Caco-2 (cell line): ENCODE results near the gene FTCD. TPM values are rescaled to one million over a fixed set of nuclear protein-coding genes. Genes with fewer than 3 reads are reported as not detected.

Source experiments
- BruUV-seq: library from RNA; stranded (reverse); fragments of 400-500 nt; replicated peaks from 2 replicates; lab custom pipeline; 2021; lab: Mats Ljungman, UMichigan
- CTCF ChIA-PET: fragments of 300-600 bp; sonication (Branson Sonifier 250); formaldehyde crosslinking; loops from one replicate; lab custom pipeline; 2022; ENCODE audit warnings: antibody characterized with exemption; lab: Charles Lee
- POLR2A ChIA-PET: fragments of 300-600 bp; sonication (Branson Sonifier 250); formaldehyde crosslinking; loops from one replicate; lab custom pipeline; 2022; ENCODE audit warnings: antibody characterized with exemption; lab: Charles Lee
- DNase-seq, 2 experiments: peaks; one replicate each; pipeline versions ENCODE4 v3.0.0 to v3.0.0-alpha.2; 2020 to 2022
- H3K27me3 ChIP-seq: replicated peaks from 2 replicates; pipeline ENCODE4 v1.6.0; 2011; ENCODE audit warnings: low read length; ENCODE audit not compliant: control insufficient read depth, insufficient read depth
- H3K36me3 ChIP-seq: 2 replicates; pipeline ENCODE4 v1.5.1; 2011; ENCODE audit warnings: low read length; ENCODE audit not compliant: control insufficient read depth, insufficient read depth
- H3K4me1 ChIP-seq: fragments of 250-450 bp; sonication (Bioruptor Pico); 2 replicates; pipeline ENCODE4 v1.5.1; 2020; ENCODE audit warnings: mild to moderate bottlenecking
- H3K4me3 ChIP-seq: 2 replicates; pipeline ENCODE4 v1.5.1; 2011; ENCODE audit warnings: low read depth, mild to moderate bottlenecking, control low read depth, low read length
- H3K9me3 ChIP-seq: fragments of 250-450 bp; sonication (Bioruptor Pico); 2 replicates; pipeline ENCODE4 v1.5.1; 2020; ENCODE audit warnings: mild to moderate bottlenecking, moderate library complexity
- H3K27ac Mint-ChIP-seq: one replicate; pipeline ENCODE4 v1.8.0; 2022; ENCODE audit warnings: mixed read lengths; ENCODE audit not compliant: unreplicated experiment
- H3K27me3 Mint-ChIP-seq: one replicate; pipeline ENCODE4 v1.8.0; 2022; ENCODE audit warnings: mixed read lengths; ENCODE audit not compliant: insufficient read depth, unreplicated experiment
- H3K36me3 Mint-ChIP-seq: one replicate; pipeline ENCODE4 v1.8.0; 2022; ENCODE audit warnings: mild to moderate bottlenecking, mixed read lengths; ENCODE audit not compliant: insufficient read depth, unreplicated experiment
- H3K4me1 Mint-ChIP-seq: one replicate; pipeline ENCODE4 v1.8.0; 2022; ENCODE audit warnings: low read depth, mixed read lengths; ENCODE audit not compliant: unreplicated experiment
- H3K4me3 Mint-ChIP-seq: one replicate; pipeline ENCODE4 v1.8.0; 2022; ENCODE audit warnings: mild to moderate bottlenecking, moderate library complexity, mixed read lengths; ENCODE audit not compliant: unreplicated experiment
- H3K9me3 Mint-ChIP-seq: one replicate; pipeline ENCODE4 v1.8.0; 2022; ENCODE audit warnings: mixed read lengths; ENCODE audit not compliant: unreplicated experiment
- CTCF ChIP-seq, 2 experiments: fragments of 200-600 bp in 1 of 2; IDR thresholded peaks; 1 replicate in 1 of 2; 2 replicates in 1 of 2; pipeline versions ENCODE4 v1.5.1 to v1.8.0; 2011 to 2022; ENCODE audit warnings: antibody characterized with exemption in 1 of 2, control low read depth in 1 of 2, inconsistent platforms in 1 of 2, low read depth in 1 of 2, low read length in 1 of 2, mild to moderate bottlenecking in 1 of 2, moderate library complexity in 1 of 2; ENCODE audit not compliant: insufficient read depth in 1 of 2, severe bottlenecking in 1 of 2, unreplicated experiment in 1 of 2
- intact Hi-C: fragments of 100-400 bp; cut with micrococcal nuclease; formaldehyde crosslinking; loops from one replicate; pipeline ENCODE4 v1.10.0; 2022; ENCODE audit not compliant: unreplicated experiment
- total RNA-seq: library from RNA; stranded (reverse); gene quantifications from 2 replicates; pipeline ENCODE4 v1.2.3, GENCODE V29; 2022

Gene FTCD
- total RNA-seq, 1 experiment from 2014 or later: 3.5 TPM

- no peaks in the 10 kb centered on the region for H3K4me1 Mint-ChIP-seq
- no peak for TF ChIP-seq CTCF (IDR thresholded peaks at IDR 0.05; ENCODE audit: insufficient read depth in 1 of 2, low read depth in 1 of 2, low read length in 1 of 2, severe bottlenecking in 1 of 2, unreplicated experiment in 1 of 2)
- intact Hi-C loops: no loop called here
- peaks cover 35% of the 10 kb centered on the region for H3K9me3 Mint-ChIP-seq
- H3K4me3 ChIP-seq: no peak overlapping the region
- ChIA-PET POLR2A (no interaction called here), CTCF (no interaction called here)
- H3K4me1 ChIP-seq: no peaks in the 10 kb centered on the region
- H3K36me3 Mint-ChIP-seq: no peaks in the 10 kb centered on the region
- BruUV-seq: no TSS peak
- H3K36me3 ChIP-seq: no peaks in the 10 kb centered on the region
- H3K27me3 ChIP-seq: no peaks in the 10 kb centered on the region
- no peak overlapping the region for H3K4me3 Mint-ChIP-seq
- peak in 1 of 2 experiments; percentile 22 for DNase-seq
- peaks cover 11% of the 10 kb centered on the region; the same call in 1 of the 2 replicates for H3K9me3 ChIP-seq
- peaks cover 6% of the 10 kb centered on the region for H3K27me3 Mint-ChIP-seq
- H3K27ac Mint-ChIP-seq: no peak overlapping the region
These were observed 63.2 kb downstream of the FTCD start for GRCh38 chr21:46092026-46092764.

- TF ChIP-seq CTCF (IDR thresholded peaks at IDR 0.05; ENCODE audit: insufficient read depth in 1 of 2, low read depth in 1 of 2, low read length in 1 of 2, severe bottlenecking in 1 of 2, unreplicated experiment in 1 of 2): no peak
- ChIA-PET CTCF (no interaction called here), POLR2A (no interaction called here)
- Histone ChIP-seq H3K36me3 (no peaks in the 10 kb centered on the region), H3K9me3 (peaks cover 16% of the 10 kb centered on the region; the same call in 1 of the 2 replicates), H3K4me1 (no peaks in the 10 kb centered on the region), H3K27me3 (no peaks in the 10 kb centered on the region), H3K4me3 (no peak overlapping the region)
- peaks cover 35% of the 10 kb centered on the region for H3K9me3 Mint-ChIP-seq
- no TSS peak for BruUV-seq
- intact Hi-C loops: no loop called here
- no peaks in the 10 kb centered on the region for H3K4me1 Mint-ChIP-seq
- no peaks in the 10 kb centered on the region for H3K36me3 Mint-ChIP-seq
- no peak overlapping the region for H3K4me3 Mint-ChIP-seq
- peaks cover 6% of the 10 kb centered on the region for H3K27me3 Mint-ChIP-seq
- no peak overlapping the region for H3K27ac Mint-ChIP-seq
- no peak for DNase-seq
These were observed 63.8 kb downstream of the FTCD start for GRCh38 chr21:46091631-46092025.

GRCh38 chr21:46091118-46091517 is 64.3 kb downstream of the FTCD start:
- H3K4me3 Mint-ChIP-seq: no peak overlapping the region
- peaks cover 6% of the 10 kb centered on the region for H3K27me3 Mint-ChIP-seq
- ChIA-PET CTCF (no interaction called here), POLR2A (no interaction called here)
- Histone ChIP-seq H3K9me3 (peaks cover 16% of the 10 kb centered on the region; the same call in 1 of the 2 replicates), H3K4me3 (no peak overlapping the region), H3K27me3 (no peaks in the 10 kb centered on the region), H3K36me3 (no peaks in the 10 kb centered on the region), H3K4me1 (no peaks in the 10 kb centered on the region)
- TF ChIP-seq CTCF (IDR thresholded peaks at IDR 0.05; ENCODE audit: insufficient read depth in 1 of 2, low read depth in 1 of 2, low read length in 1 of 2, severe bottlenecking in 1 of 2, unreplicated experiment in 1 of 2): no peak
- DNase-seq: no peak
- no peak overlapping the region for H3K27ac Mint-ChIP-seq
- peaks cover 35% of the 10 kb centered on the region for H3K9me3 Mint-ChIP-seq
- intact Hi-C loops: no loop called here
- no peaks in the 10 kb centered on the region for H3K36me3 Mint-ChIP-seq
- no peaks in the 10 kb centered on the region for H3K4me1 Mint-ChIP-seq
- BruUV-seq: no TSS peak
